Lung (tissue), 12 donors: Measurements from ENCODE around the gene SERPINE3. TPM values are rescaled to one million over a fixed set of nuclear protein-coding genes. Genes with fewer than 3 reads are reported as not detected.

Experiments
- ATAC-seq: fragments of 200-7000 bp; cut with Tn5 transposase; one replicate; pipeline ENCODE4 v1.9.1; 2020; ENCODE audit warnings: moderate number of reproducible peaks; ENCODE audit not compliant: insufficient read depth, low FRiP score
- DNase-seq, 3 donors: peaks; one replicate each; pipeline ENCODE4 v3.0.0-alpha.2; 2013 to 2017
- H3K27ac ChIP-seq, 2 donors: one replicate each; pipeline ENCODE4 v1.5.1; 2013; ENCODE audit warnings: mild to moderate bottlenecking in 2 of 2, moderate library complexity in 2 of 2, control low read depth in 1 of 2, inconsistent platforms in 1 of 2, low read depth in 1 of 2, low read length in 1 of 2
- H3K27me3 ChIP-seq, 3 donors: one replicate each; pipeline ENCODE4 v1.5.1; 2013; ENCODE audit warnings: low read length in 2 of 3; ENCODE audit not compliant: control insufficient read depth in 3 of 3, insufficient read depth in 3 of 3
- H3K36me3 ChIP-seq, 4 donors: one replicate each; pipeline ENCODE4 v1.5.1; 2013; ENCODE audit warnings: low read length in 4 of 4, mild to moderate bottlenecking in 1 of 4, moderate library complexity in 1 of 4; ENCODE audit not compliant: control insufficient read depth in 4 of 4, insufficient read depth in 4 of 4
- H3K4me1 ChIP-seq, 5 donors: one replicate each; pipeline ENCODE4 v1.5.1; 2013; ENCODE audit warnings: low read length in 5 of 5, mild to moderate bottlenecking in 2 of 5, moderate library complexity in 1 of 5; ENCODE audit not compliant: control insufficient read depth in 5 of 5, insufficient read depth in 5 of 5
- H3K4me3 ChIP-seq: one replicate; pipeline ENCODE4 v1.5.1; 2013; ENCODE audit warnings: mild to moderate bottlenecking, control low read depth, moderate library complexity
- H3K9ac ChIP-seq, 2 donors: one replicate each; pipeline ENCODE4 v1.5.1; 2013; ENCODE audit warnings: low read length in 2 of 2, control low read depth in 1 of 2; ENCODE audit not compliant: insufficient read depth in 1 of 2
- H3K9me3 ChIP-seq, 4 donors: one replicate each; pipeline ENCODE4 v1.5.1; 2013; ENCODE audit warnings: low read length in 3 of 4, mild to moderate bottlenecking in 1 of 4, moderate library complexity in 1 of 4; ENCODE audit not compliant: control insufficient read depth in 4 of 4, insufficient read depth in 3 of 4
- WGBS, 2 donors: extraction: QIAGEN DNeasy Blood & Tissue Kit; methylation state at CpG; one replicate each; pipeline ENCODE4 v1.1.7; 2013; 5-methylcytosine and 5-hydroxymethylcytosine counted together
- polyA plus RNA-seq, 2 donors: library from polyadenylated mRNA; stranded (reverse); fragments of 200-250 nt; gene quantifications; one replicate each; pipeline ENCODE4 v1.2.1, GENCODE V29; 2013
- total RNA-seq, 2 donors: library from RNA; depleted of rRNA in 1 of 2; stranded (reverse); fragments of >200 nt in 1 of 2; gene quantifications; one replicate each; pipeline ENCODE4 v1.2.1, GENCODE V29; 2014 to 2021
- TF ChIP-seq, protein P1 (sequence below): IDR thresholded peaks from 2 replicates; pipeline ENCODE4 v1.5.1; 2012; ENCODE audit warnings: mild to moderate bottlenecking; ENCODE audit errors: control extremely low read depth, extremely low read depth
- donor health status: control.
- donor health status: control.
- donor health status: Bipolar disorder and iron deficiency.
- donor health status: healthy.
- donor health status: DM: yes; HTN: yes; CAD: no.

SERPINE3 gene
- total and polyA plus RNA-seq, 4 donors, result not detected

DNA sequence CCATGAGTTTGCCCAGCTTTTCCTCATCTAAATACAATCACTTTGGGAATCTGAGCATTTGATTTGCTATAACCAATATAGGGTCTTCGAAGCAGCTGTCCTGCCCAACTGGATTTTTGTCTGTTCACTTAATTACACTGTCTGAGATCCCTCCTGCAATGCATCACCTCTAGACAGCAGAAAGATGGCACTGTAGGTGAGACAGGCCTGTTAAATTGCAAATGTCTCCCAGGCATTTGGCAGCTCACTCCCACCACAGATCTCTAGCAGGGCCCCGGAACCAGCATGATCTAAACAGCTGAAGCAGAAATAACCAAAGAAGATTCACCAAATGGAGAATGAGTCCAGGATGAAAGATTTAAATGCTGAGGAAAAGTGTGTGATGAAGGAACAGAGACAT lies 41.9 kb upstream of the SERPINE3 start:
- DNase-seq (no peak), ATAC-seq (no peak)
- Histone ChIP-seq H3K36me3 (no peaks in the 10 kb centered on the region), H3K4me1 (peaks cover under 1 to 3% (median 2%) of the 10 kb centered on the region in 5 donors), H3K9ac (no peak overlapping the region), H3K4me3 (no peak overlapping the region), H3K9me3 (no peaks in the 10 kb centered on the region), H3K27ac (no peak overlapping the region), H3K27me3 (no peaks in the 10 kb centered on the region)
- WGBS, 2 donors, result 91 to 94% methylated on average over 2 of the region's 2 CpGs
- TF ChIP-seq, protein P1, sequence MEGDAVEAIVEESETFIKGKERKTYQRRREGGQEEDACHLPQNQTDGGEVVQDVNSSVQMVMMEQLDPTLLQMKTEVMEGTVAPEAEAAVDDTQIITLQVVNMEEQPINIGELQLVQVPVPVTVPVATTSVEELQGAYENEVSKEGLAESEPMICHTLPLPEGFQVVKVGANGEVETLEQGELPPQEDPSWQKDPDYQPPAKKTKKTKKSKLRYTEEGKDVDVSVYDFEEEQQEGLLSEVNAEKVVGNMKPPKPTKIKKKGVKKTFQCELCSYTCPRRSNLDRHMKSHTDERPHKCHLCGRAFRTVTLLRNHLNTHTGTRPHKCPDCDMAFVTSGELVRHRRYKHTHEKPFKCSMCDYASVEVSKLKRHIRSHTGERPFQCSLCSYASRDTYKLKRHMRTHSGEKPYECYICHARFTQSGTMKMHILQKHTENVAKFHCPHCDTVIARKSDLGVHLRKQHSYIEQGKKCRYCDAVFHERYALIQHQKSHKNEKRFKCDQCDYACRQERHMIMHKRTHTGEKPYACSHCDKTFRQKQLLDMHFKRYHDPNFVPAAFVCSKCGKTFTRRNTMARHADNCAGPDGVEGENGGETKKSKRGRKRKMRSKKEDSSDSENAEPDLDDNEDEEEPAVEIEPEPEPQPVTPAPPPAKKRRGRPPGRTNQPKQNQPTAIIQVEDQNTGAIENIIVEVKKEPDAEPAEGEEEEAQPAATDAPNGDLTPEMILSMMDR, result no peak

DNA sequence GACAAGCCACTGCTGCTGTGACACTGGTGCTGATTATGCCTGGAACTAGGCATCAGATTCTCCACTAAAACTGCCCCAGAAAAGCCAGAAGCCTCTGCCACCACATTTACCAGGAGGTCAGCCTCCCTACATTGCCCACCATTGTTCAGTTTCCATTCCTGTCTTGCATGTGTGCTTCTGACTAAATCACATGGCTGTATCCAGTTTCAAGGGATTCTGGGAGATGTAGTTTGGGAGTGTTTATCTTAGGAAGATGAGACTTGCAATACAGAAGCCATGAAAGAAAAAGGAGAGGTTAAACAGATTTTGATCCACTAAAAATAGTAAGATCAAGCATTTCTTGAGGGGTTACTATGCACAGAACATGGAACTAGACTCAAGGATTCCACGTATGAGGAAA lies 40.7 kb upstream of the SERPINE3 start:
- TF ChIP-seq, protein P1, result no peak
- no peak for ATAC-seq
- WGBS, 2 donors, result 87 to 88% methylated on average over 1 of the region's 1 CpG

DNA sequence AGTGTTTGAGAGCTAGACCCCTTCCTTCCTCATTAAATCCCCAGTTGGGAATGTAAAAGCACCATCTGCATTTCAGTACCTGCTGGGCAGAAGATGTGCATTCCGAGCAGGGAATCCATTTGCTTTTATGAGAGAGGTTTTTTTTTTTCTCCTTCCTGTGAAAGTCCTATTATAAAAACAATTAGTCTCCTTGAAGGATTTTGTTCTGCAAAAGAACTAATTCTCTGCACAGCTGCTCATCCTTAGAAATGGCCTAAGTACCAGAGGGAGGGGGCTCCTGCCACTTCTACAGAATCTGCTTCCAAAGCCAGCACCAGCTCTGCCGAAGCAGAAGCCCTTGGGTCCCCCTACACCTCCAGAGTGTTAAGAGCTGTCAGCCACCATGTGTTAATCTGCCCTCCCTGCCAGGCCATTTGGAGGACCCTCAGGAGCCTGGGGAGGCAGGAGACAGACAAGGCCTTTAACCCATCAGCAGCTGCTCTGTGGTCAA lies 36.4 kb upstream of the SERPINE3 start:
- no peak for DNase-seq
- WGBS, 2 donors, result 78 to 85% methylated on average over 2 of the region's 2 CpGs
- TF ChIP-seq, protein P1, result no peak

More for the DNA sequence above, 40.7 kb upstream of the SERPINE3 start:
- H3K36me3 ChIP-seq, result no peaks in the 10 kb centered on the region
- H3K27ac ChIP-seq, result no peak overlapping the region
- no peaks in the 10 kb centered on the region for H3K27me3 ChIP-seq
- no peak overlapping the region for H3K9ac ChIP-seq
- peaks cover 0 to 2% (median 0%) of the 10 kb centered on the region in 5 donors for H3K4me1 ChIP-seq
- H3K4me3 ChIP-seq, result no peak overlapping the region
- no peaks in the 10 kb centered on the region for H3K9me3 ChIP-seq
- DNase-seq, result peak in 1 of 3 donors; percentile 25

DNA sequence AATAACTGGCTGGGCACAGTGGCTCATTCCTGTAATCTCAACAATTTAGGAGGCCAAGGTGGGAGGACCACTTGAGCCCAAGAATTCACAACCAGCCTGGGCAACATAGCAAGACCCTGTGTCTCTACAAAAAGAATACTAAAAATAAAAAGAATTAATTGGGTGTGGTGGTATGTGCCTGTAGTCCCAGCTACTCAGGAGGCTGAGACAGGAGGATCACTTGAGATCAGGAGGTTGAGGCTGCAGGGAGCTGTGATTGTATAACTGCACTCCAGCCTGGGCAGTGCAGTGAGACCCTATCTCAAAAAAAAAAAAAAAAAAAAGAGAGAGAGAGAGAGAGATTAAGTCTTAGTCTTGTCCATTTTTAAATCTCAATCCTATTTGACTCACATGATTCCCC lies 35.6 kb upstream of the SERPINE3 start:
- DNase-seq (no peak), ATAC-seq (no peak)
- Histone ChIP-seq H3K9ac (no peak overlapping the region), H3K9me3 (no peaks in the 10 kb centered on the region), H3K36me3 (no peaks in the 10 kb centered on the region), H3K27ac (no peak overlapping the region), H3K27me3 (no peaks in the 10 kb centered on the region), H3K4me3 (no peak overlapping the region), H3K4me1 (peaks cover 0 to 5% (median 0%) of the 10 kb centered on the region in 5 donors)
- TF ChIP-seq, protein P1, result no peak

More for the DNA sequence above, 36.4 kb upstream of the SERPINE3 start:
- Histone ChIP-seq H3K9ac (no peak overlapping the region), H3K27me3 (no peaks in the 10 kb centered on the region), H3K4me3 (no peak overlapping the region), H3K9me3 (no peaks in the 10 kb centered on the region), H3K36me3 (no peaks in the 10 kb centered on the region), H3K4me1 (peaks cover 0 to 5% (median 0%) of the 10 kb centered on the region in 5 donors), H3K27ac (no peak overlapping the region)
- no peak for ATAC-seq
